Measurements from ENCODE around the gene ZNF684. TPM values are rescaled to one million over a fixed set of nuclear protein-coding genes. Genes with fewer than 3 reads are reported as not detected.
A peak's percentile ranks its signal among the peaks of the same experiment; 100 is the strongest.
"Not testable (repeated sequence)": the region's sequence is repeated elsewhere in the genome, so short reads cannot be mapped to it uniquely, and the experiment has no call there.

The ZNF684 gene
- polyA plus RNA-seq (2013, experiment 1 of 2), result 2.4 TPM
- polyA plus RNA-seq (2013, experiment 2 of 2), result 2.3 TPM

- Histone ChIP-seq H2BK15ac (ENCODE audit: low read depth, poor library complexity, severe bottlenecking) (no peak within 1 kb of the TSS), H4K91ac (ENCODE audit: low read length) (no peak within 1 kb of the TSS), H3K79me1 (replicated peaks; ENCODE audit: low read length, poor library complexity, severe bottlenecking) (peaks cover 3% of the 10 kb centered on the region), H3K9ac (ENCODE audit: low read length) (peak within 1 kb of the TSS; percentile 88), H3K4ac (ENCODE audit: low read depth in 1 of 2, low read length in 2 of 2) (peak within 1 kb of the TSS; percentile 81), H2BK5ac (ENCODE audit: low read depth, low read length, poor library complexity, severe bottlenecking) (peak within 1 kb of the TSS; percentile 36), H4K8ac (ENCODE audit: low read length) (peak within 1 kb of the TSS; percentile 91), H3K23ac (ENCODE audit: low read length in 2 of 2) (peak within 1 kb of the TSS in 1 of 2 experiments; percentile 48), H2BK12ac (ENCODE audit: low read length in 2 of 2) (no peak within 1 kb of the TSS), H2AFZ (ENCODE audit: low read depth, low read length) (peak within 1 kb of the TSS; percentile 74), H2BK120ac (ENCODE audit: low read depth, low read length) (no peak within 1 kb of the TSS), H3K4me2 (ENCODE audit: low read length, poor library complexity, severe bottlenecking) (peak within 1 kb of the TSS; percentile 58), H3K9me3 (ENCODE audit: control insufficient read depth, low read length) (peaks cover 3% of the 10 kb centered on the region), H3K4me1 (ENCODE audit: control insufficient read depth, insufficient read depth, low read depth, low read length) (no peaks in the 10 kb centered on the region), H3K36me3 (ENCODE audit: control insufficient read depth in 1 of 2, insufficient read depth in 2 of 2, low read depth in 1 of 2, low read length in 2 of 2) (no peaks in the 10 kb centered on the region), H3K27ac (ENCODE audit: low read length, poor library complexity, severe bottlenecking) (peak within 1 kb of the TSS; percentile 90), H3K18ac (ENCODE audit: low read depth in 1 of 2, low read length in 2 of 2) (peak within 1 kb of the TSS in 1 of 2 experiments; percentile 72), H3K4me3 (ENCODE audit: insufficient read depth in 1 of 2, low read depth in 1 of 2, low read length in 2 of 2) (peak within 1 kb of the TSS; percentile 80 to 99), H3K14ac (ENCODE audit: low read length in 2 of 2) (no peak within 1 kb of the TSS), H2AK5ac (ENCODE audit: low read length, severe bottlenecking) (no peak within 1 kb of the TSS), H3K27me3 (ENCODE audit: control insufficient read depth in 1 of 2, insufficient read depth in 1 of 2, low read length in 2 of 2) (no peaks in the 10 kb centered on the region)
- under 1% methylated on average over 35 of the region's 35 CpGs for WGBS
- peak; percentile 97 for DNase-seq
These were observed at the start of gene ZNF684 for GRCh38 chr1:40531381-40532061. TSS of gene ZNF684 (plus strand) at chr1:40531637. CDS start at chr1:40533167, 1,530 bp downstream.

- no peak overlapping the region for H3K14ac ChIP-seq (ENCODE audit: low read length in 2 of 2)
- H2AFZ ChIP-seq (ENCODE audit: low read depth, low read length), result no peak overlapping the region
- peaks cover 12% of the 10 kb centered on the region for H3K79me1 ChIP-seq (replicated peaks; ENCODE audit: low read length, poor library complexity, severe bottlenecking)
- no peak overlapping the region for H4K8ac ChIP-seq (ENCODE audit: low read length)
- H3K4ac ChIP-seq (ENCODE audit: low read depth in 1 of 2, low read length in 2 of 2), result no peak overlapping the region
- H4K91ac ChIP-seq (ENCODE audit: low read length), result no peak overlapping the region
- peaks cover 85% of the 10 kb centered on the region for H3K9me3 ChIP-seq (ENCODE audit: control insufficient read depth, low read length)
- H3K4me2 ChIP-seq (ENCODE audit: low read length, poor library complexity, severe bottlenecking), result no peak overlapping the region
- H2BK120ac ChIP-seq (ENCODE audit: low read depth, low read length), result no peak overlapping the region
- H3K18ac ChIP-seq (ENCODE audit: low read depth in 1 of 2, low read length in 2 of 2), result no peak overlapping the region
- H2BK5ac ChIP-seq (ENCODE audit: low read depth, low read length, poor library complexity, severe bottlenecking), result no peak overlapping the region
- peak overlapping the region in 1 of 2 experiments; percentile 25 for H3K4me3 ChIP-seq (ENCODE audit: insufficient read depth in 1 of 2, low read depth in 1 of 2, low read length in 2 of 2)
- 94% methylated on average over 3 of the region's 4 CpGs for WGBS
- H2BK12ac ChIP-seq (ENCODE audit: low read length in 2 of 2), result no peak overlapping the region
- H2AK5ac ChIP-seq (ENCODE audit: low read length, severe bottlenecking), result no peak overlapping the region
- no peak overlapping the region for H3K23ac ChIP-seq (ENCODE audit: low read length in 2 of 2)
- H3K27me3 ChIP-seq (ENCODE audit: control insufficient read depth in 1 of 2, insufficient read depth in 1 of 2, low read length in 2 of 2), result no peaks in the 10 kb centered on the region
- peak; percentile 11 for DNase-seq
- H3K36me3 ChIP-seq (ENCODE audit: control insufficient read depth in 1 of 2, insufficient read depth in 2 of 2, low read depth in 1 of 2, low read length in 2 of 2), result peaks cover 12 to 69% of the 10 kb centered on the region in 2 experiments
- no peak overlapping the region for H2BK15ac ChIP-seq (ENCODE audit: low read depth, poor library complexity, severe bottlenecking)
- no peak overlapping the region for H3K9ac ChIP-seq (ENCODE audit: low read length)
- H3K4me1 ChIP-seq (ENCODE audit: control insufficient read depth, insufficient read depth, low read depth, low read length), result no peaks in the 10 kb centered on the region
- H3K27ac ChIP-seq (ENCODE audit: low read length, poor library complexity, severe bottlenecking), result no peak overlapping the region
These were observed 36.0 kb upstream of the ZNF684 start for GRCh38 chr1:40495315-40495903.

- not testable (repeated sequence) for H3K4me3 ChIP-seq (ENCODE audit: insufficient read depth in 1 of 2, low read depth in 1 of 2, low read length in 2 of 2); H4K8ac ChIP-seq (ENCODE audit: low read length); H2BK120ac ChIP-seq (ENCODE audit: low read depth, low read length); H2AK5ac ChIP-seq (ENCODE audit: low read length, severe bottlenecking); H2BK5ac ChIP-seq (ENCODE audit: low read depth, low read length, poor library complexity, severe bottlenecking); H4K91ac ChIP-seq (ENCODE audit: low read length); H3K14ac ChIP-seq (ENCODE audit: low read length in 2 of 2); H3K27ac ChIP-seq (ENCODE audit: low read length, poor library complexity, severe bottlenecking); H2AFZ ChIP-seq (ENCODE audit: low read depth, low read length); H2BK15ac ChIP-seq (ENCODE audit: low read depth, poor library complexity, severe bottlenecking); H3K27me3 ChIP-seq (ENCODE audit: control insufficient read depth in 1 of 2, insufficient read depth in 1 of 2, low read length in 2 of 2); H3K4me2 ChIP-seq (ENCODE audit: low read length, poor library complexity, severe bottlenecking); H3K4me1 ChIP-seq (ENCODE audit: control insufficient read depth, insufficient read depth, low read depth, low read length); DNase-seq; H2BK12ac ChIP-seq (ENCODE audit: low read length in 2 of 2); H3K18ac ChIP-seq (ENCODE audit: low read depth in 1 of 2, low read length in 2 of 2); H3K4ac ChIP-seq (ENCODE audit: low read depth in 1 of 2, low read length in 2 of 2); H3K23ac ChIP-seq (ENCODE audit: low read length in 2 of 2); H3K9ac ChIP-seq (ENCODE audit: low read length)
- Histone ChIP-seq H3K36me3 (ENCODE audit: control insufficient read depth in 1 of 2, insufficient read depth in 2 of 2, low read depth in 1 of 2, low read length in 2 of 2) (peaks cover 5 to 16% of the 10 kb centered on the region in 2 experiments), H3K9me3 (ENCODE audit: control insufficient read depth, low read length) (peaks cover 58% of the 10 kb centered on the region), H3K79me1 (replicated peaks; ENCODE audit: low read length, poor library complexity, severe bottlenecking) (peaks cover 27% of the 10 kb centered on the region)
- WGBS, result 94% methylated on average over 4 of the region's 4 CpGs
These were observed 28.8 kb upstream of the ZNF684 start for GRCh38 chr1:40502651-40503050.

GRCh38 chr1:40507973-40508372 lies 23.5 kb upstream of the ZNF684 start:
- H3K18ac ChIP-seq (ENCODE audit: low read depth in 1 of 2, low read length in 2 of 2), result peak overlapping the region; percentile 94 to 96
- H2BK12ac ChIP-seq (ENCODE audit: low read length in 2 of 2), result no peak overlapping the region
- peak overlapping the region; percentile 60 for H2BK15ac ChIP-seq (ENCODE audit: low read depth, poor library complexity, severe bottlenecking)
- peak overlapping the region; percentile 20 for H2AFZ ChIP-seq (ENCODE audit: low read depth, low read length)
- peak overlapping the region; percentile 95 for H4K8ac ChIP-seq (ENCODE audit: low read length)
- no peak overlapping the region for H4K91ac ChIP-seq (ENCODE audit: low read length)
- H2AK5ac ChIP-seq (ENCODE audit: low read length, severe bottlenecking), result no peak overlapping the region
- H3K79me1 ChIP-seq (replicated peaks; ENCODE audit: low read length, poor library complexity, severe bottlenecking), result peaks cover 18% of the 10 kb centered on the region
- WGBS, result 50% methylated on average over 3 of the region's 6 CpGs
- peak overlapping the region; percentile 61 for H2BK5ac ChIP-seq (ENCODE audit: low read depth, low read length, poor library complexity, severe bottlenecking)
- no peak for DNase-seq
- H3K4me1 ChIP-seq (ENCODE audit: control insufficient read depth, insufficient read depth, low read depth, low read length), result peaks cover 4% of the 10 kb centered on the region
- H3K23ac ChIP-seq (ENCODE audit: low read length in 2 of 2), result no peak overlapping the region
- peaks cover 3 to 13% of the 10 kb centered on the region in 2 experiments for H3K36me3 ChIP-seq (ENCODE audit: control insufficient read depth in 1 of 2, insufficient read depth in 2 of 2, low read depth in 1 of 2, low read length in 2 of 2)
- peak overlapping the region; percentile 87 for H2BK120ac ChIP-seq (ENCODE audit: low read depth, low read length)
- H3K27me3 ChIP-seq (ENCODE audit: control insufficient read depth in 1 of 2, insufficient read depth in 1 of 2, low read length in 2 of 2), result no peaks in the 10 kb centered on the region
- H3K9ac ChIP-seq (ENCODE audit: low read length), result peak overlapping the region; percentile 95
- peaks cover 36% of the 10 kb centered on the region for H3K9me3 ChIP-seq (ENCODE audit: control insufficient read depth, low read length)
- peak overlapping the region; percentile 71 to 87 for H3K4me3 ChIP-seq (ENCODE audit: insufficient read depth in 1 of 2, low read depth in 1 of 2, low read length in 2 of 2)
- peak overlapping the region; percentile 83 to 96 for H3K4ac ChIP-seq (ENCODE audit: low read depth in 1 of 2, low read length in 2 of 2)
- no peak overlapping the region for H3K14ac ChIP-seq (ENCODE audit: low read length in 2 of 2)
- H3K4me2 ChIP-seq (ENCODE audit: low read length, poor library complexity, severe bottlenecking), result peak overlapping the region; percentile 98
- peak overlapping the region; percentile 84 for H3K27ac ChIP-seq (ENCODE audit: low read length, poor library complexity, severe bottlenecking)
